Caki2 (cell line): ENCODE results near the gene KIF2B. TPM values are rescaled to one million over a fixed set of nuclear protein-coding genes. Genes with fewer than 3 reads are reported as not detected.
A peak's percentile ranks its signal among the peaks of the same experiment; 100 is the strongest.
"Not testable (repeated sequence)": the region's sequence is repeated elsewhere in the genome, so short reads cannot be mapped to it uniquely, and the experiment has no call there.

Source experiments
- DNase-seq: peaks from one replicate; pipeline ENCODE4 v3.0.0-alpha.2; 2015; ENCODE audit warnings: low read depth
- in situ Hi-C: cut with HindIII; loops from 2 replicates; pipeline ENCODE4 v1.10.0; 2016; ENCODE audit warnings: low sequenced_read_pairs, low pct_unique_long_range_greater_than_20kb, mixed read lengths
- total RNA-seq: library from RNA; depleted of rRNA; stranded (reverse); fragments of >200 nt; shearing (Covaris generic); gene quantifications from 2 replicates; pipeline ENCODE4 v1.2.3, GENCODE V29; 2014; ENCODE audit warnings: low replicate concordance; rRNA removed

Gene KIF2B, protein sequence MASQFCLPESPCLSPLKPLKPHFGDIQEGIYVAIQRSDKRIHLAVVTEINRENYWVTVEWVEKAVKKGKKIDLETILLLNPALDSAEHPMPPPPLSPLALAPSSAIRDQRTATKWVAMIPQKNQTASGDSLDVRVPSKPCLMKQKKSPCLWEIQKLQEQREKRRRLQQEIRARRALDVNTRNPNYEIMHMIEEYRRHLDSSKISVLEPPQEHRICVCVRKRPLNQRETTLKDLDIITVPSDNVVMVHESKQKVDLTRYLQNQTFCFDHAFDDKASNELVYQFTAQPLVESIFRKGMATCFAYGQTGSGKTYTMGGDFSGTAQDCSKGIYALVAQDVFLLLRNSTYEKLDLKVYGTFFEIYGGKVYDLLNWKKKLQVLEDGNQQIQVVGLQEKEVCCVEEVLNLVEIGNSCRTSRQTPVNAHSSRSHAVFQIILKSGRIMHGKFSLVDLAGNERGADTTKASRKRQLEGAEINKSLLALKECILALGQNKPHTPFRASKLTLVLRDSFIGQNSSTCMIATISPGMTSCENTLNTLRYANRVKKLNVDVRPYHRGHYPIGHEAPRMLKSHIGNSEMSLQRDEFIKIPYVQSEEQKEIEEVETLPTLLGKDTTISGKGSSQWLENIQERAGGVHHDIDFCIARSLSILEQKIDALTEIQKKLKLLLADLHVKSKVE
- total RNA-seq, result not detected in 2 replicates

GRCh38 chr17:53822764-53823163 is at the start of gene KIF2B:
Gene KIF2B, plus strand, starts transcription at chr17:53822927. Its CDS starts 107 bp downstream, at chr17:53823034.
- no peak for DNase-seq
- in situ Hi-C loops, result no loop called here

- in situ Hi-C loops, result no loop called here
- DNase-seq, result no peak
These were observed 42.4 kb upstream of the KIF2B start for GRCh38 chr17:53780320-53780719.

DNA sequence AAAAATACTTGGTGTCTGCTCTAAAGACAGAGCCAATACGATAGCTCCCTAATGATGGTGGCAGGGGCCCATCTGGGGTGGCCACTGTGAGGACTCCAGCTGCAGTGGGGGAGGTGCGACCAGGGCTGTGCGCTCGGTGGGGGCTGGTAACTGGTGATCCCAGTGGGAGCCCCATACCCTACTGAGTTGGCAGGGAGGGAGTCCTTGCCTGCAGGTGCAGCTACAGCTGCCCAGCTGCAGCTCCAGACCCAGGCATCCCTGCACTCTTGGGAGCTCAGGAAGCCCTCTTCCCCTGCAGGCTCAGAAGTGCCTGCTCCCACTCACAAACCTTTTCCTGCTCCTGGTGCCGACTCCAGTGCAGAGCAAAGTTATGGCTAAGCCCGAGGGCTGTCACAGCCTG is 31.2 kb upstream of the KIF2B start:
- no peak for DNase-seq
- in situ Hi-C loops, result no loop called here

DNA sequence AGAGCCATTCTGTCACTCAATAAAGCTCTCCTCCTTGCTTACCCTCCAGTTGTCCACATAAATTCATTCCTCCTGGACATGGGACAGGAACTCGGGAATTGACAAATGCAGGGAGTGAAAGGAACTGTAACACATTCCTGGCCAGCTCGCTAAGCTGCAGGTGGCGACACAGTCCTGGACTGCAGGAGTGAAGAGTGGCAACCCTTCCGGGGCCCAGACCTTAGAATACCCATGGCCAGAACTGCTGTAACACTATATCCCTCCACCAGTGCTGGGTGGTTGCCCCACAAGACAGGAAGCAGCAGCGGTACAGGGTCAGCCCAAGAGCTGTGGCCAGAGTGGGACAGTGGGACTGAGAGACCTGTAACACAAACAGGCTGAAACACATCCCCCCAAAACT is 30.3 kb upstream of the KIF2B start:
- in situ Hi-C loops, result no loop called here
- DNase-seq, result no peak

DNA sequence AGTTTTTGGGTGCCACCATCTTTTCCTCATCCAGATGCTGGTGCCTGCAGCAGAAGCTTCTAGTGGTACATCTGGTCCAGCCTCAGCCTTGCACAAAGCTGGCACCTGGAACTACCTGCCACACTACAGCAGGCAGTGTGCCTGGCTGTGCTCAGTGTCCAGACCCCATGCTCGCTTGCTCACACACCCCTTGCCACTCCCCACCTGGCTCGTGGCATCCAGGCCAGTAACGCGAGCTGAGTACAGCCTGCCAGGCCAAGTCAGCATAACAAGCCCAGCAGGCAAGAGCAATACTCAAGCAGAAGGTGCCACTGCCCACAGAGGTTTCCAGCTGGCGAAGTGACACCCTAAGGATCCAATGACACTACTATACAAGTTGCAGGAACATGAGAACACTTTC is 29.7 kb upstream of the KIF2B start:
- in situ Hi-C loops, result no loop called here
- no peak for DNase-seq

GRCh38 chr17:53794875-53795274 is 27.9 kb upstream of the KIF2B start:
- in situ Hi-C loops, result no loop called here
- no peak for DNase-seq

DNA sequence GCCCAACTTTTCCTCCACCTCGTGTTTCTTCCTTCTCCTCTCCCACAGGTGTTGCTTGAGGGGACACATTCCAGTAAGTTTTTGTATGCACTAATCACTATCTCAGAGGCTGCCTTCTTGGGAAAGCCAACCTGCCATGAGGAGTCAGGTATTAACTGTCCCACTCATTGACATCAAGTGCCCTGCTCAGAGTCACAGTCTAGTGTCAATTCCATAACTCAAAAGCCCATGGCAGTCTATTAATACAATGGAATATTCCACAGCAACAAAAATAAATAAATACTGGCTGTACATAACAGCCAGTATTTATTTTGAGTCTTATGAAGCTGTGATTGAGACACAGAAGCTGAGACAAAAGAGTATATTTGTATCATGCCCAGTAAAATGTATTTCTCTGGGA is 26.1 kb upstream of the KIF2B start:
- in situ Hi-C loops, result no loop called here

DNA sequence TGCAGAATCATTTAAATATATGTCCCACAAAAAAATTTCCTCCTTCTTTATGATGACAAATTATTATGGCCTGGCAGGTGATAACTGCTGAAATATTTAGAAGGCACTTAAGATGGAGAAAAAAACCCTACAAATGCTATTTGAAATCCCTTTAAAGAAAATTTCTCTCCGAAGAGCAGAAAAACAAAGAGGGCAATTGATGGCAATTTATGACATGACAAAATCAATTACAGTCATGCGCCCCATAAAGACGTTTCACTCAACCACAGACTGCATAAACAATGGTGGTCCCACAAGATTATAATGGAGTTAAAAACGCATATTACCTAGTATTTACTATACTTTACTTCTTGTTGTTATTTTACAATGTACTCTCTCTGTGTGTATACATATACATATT is 25.2 kb upstream of the KIF2B start:
- in situ Hi-C loops, result no loop called here

More for the DNA sequence above, 26.1 kb upstream of the KIF2B start:
- no peak for DNase-seq

DNA sequence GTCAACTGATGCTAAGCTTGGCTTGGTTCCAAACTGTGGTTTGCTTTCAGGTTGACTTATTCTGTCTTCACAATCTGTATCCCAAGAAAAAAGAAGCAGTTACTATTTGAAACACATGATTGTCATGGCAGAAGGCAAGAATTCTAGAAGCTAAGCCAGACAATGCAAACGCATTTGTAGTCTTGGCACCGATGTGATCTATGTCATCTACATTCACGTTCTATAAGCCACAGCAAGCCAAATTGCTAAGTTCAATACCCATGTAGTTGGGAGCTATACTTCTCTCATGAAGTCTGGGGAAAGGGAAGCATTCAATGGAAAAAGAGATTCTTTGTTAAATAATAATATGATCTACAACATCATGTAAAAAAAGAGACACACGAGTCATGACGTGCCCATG is 18.3 kb upstream of the KIF2B start:
- in situ Hi-C loops, result no loop called here
- no peak for DNase-seq

More for the DNA sequence above, 25.2 kb upstream of the KIF2B start:
- no peak for DNase-seq

DNA sequence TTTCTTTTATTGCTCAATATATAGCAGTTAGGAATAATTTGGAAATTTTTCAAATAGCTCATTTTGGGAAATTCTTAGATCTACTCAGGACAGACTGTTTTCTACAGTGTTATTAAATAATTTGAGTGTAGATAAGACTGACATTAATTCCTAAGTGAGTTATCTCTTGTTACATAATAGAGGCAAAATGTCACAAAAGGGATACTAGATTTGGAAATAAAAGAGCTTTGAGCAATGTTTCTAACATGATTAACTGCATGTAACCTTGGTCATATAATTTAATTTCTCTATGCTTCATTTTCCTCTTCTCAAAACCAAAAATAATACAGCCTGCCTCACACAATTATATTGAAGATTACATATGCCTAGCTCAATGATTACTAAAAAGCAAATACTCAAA is 16.3 kb upstream of the KIF2B start:
- in situ Hi-C loops, result no loop called here
- no peak for DNase-seq

DNA sequence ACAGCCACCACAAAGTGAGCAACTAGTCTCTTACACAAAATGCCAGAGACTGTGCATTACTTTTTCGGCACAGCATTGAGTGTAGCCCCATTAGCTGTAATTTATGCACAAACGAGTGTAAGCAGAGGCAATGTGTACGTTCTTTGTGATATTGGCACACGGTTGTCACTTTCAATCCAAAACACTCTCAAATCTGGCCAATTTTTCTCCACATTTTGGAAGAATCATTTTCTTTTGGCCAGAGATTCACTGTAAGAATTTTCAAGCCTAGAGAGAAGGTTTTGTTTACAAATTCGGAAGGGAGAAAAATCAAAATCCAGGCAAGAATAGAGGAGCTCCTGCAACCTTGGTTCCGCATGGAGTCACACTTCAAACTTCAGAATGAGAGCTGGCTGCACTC is 15.4 kb upstream of the KIF2B start:
- no peak for DNase-seq
- in situ Hi-C loops, result no loop called here

GRCh38 chr17:53818271-53818670 is 4.5 kb upstream of the KIF2B start:
- no peak for DNase-seq
- in situ Hi-C loops, result no loop called here

DNA sequence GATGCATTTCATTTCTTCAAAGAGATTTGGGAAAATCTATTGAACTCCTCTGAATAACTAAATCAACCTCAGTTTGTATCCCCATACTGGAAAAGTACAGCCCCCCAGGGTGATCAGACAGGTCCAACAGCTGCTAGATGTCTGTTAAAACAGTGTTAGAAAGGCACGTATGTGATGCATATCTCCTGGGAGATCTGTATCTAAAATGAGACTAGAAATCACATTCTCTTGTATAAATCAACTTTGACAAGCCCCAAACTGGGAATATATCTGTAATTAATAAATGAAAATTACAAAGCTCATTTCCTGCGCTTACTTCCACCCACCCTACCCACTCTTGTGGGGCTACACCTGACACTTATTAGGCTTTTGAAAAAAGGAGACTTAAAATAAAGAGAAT is 3.8 kb upstream of the KIF2B start:
- DNase-seq, result no peak
- in situ Hi-C loops, result no loop called here

DNA sequence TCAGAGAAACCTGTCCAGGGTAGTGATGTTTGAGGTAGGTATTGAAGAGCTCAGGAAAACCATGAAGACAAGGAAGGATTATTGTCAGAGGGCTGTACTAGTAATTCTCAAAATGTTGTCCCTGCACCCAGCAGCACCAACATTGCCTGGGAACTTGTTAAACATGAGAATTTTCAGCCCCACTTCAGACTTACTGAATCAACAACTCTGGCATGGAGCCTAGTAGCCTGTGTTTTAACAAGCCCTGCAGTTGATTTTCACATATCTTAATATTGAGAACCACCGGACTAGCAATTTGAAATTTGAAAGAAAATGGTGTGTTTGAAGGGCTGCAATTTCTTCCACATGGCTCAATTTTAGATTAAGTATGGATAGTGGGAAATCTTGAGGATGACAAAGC is 2.8 kb upstream of the KIF2B start:
- in situ Hi-C loops, result no loop called here
- no peak for DNase-seq

DNA sequence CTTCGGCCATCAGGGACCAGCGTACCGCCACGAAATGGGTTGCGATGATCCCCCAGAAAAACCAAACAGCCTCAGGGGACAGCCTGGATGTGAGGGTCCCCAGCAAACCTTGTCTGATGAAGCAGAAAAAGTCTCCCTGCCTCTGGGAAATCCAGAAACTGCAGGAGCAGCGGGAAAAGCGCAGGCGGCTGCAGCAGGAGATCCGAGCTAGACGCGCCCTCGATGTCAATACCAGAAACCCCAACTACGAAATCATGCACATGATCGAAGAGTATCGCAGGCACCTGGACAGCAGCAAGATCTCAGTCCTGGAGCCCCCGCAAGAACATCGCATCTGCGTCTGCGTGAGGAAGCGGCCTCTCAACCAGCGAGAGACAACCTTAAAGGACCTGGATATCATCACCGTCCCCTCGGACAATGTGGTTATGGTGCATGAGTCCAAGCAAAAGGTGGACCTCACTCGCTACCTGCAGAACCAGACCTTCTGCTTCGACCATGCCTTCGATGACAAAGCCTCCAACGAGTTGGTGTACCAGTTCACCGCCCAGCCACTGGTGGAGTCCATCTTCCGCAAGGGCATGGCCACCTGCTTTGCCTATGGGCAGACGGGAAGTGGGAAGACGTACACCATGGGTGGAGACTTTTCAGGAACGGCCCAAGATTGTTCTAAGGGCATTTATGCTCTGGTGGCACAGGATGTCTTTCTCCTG is 769 bp downstream of the KIF2B start:
- in situ Hi-C loops, result no loop called here
- DNase-seq, result no peak

- in situ Hi-C loops, result not testable (repeated sequence)
These were observed 12.0 kb downstream of the KIF2B start for GRCh38 chr17:53834771-53835170.

DNA sequence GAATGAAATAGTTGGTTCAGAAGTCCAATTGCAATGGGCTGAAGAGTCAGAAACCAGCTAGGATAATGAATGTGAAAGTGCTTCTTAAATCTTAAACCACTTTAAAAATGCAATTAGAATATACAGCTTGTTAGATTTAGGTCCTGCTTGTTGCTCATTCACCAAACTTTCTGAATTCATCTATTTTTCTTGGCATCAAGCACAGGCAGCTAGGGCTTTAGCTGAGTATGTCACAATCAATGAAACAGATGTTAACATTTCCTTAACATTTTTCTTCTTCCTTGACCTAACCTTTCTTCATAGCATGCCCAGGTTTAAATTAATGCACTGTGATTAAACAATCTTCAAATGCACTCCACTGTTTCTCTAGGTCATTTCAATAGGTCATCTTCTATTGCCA is 14.4 kb downstream of the KIF2B start:
- peak; percentile 14 for DNase-seq
- in situ Hi-C loops, result no loop called here

More at GRCh38 chr17:53834771-53835170, 12.0 kb downstream of the KIF2B start:
- DNase-seq, result not testable (repeated sequence)

DNA sequence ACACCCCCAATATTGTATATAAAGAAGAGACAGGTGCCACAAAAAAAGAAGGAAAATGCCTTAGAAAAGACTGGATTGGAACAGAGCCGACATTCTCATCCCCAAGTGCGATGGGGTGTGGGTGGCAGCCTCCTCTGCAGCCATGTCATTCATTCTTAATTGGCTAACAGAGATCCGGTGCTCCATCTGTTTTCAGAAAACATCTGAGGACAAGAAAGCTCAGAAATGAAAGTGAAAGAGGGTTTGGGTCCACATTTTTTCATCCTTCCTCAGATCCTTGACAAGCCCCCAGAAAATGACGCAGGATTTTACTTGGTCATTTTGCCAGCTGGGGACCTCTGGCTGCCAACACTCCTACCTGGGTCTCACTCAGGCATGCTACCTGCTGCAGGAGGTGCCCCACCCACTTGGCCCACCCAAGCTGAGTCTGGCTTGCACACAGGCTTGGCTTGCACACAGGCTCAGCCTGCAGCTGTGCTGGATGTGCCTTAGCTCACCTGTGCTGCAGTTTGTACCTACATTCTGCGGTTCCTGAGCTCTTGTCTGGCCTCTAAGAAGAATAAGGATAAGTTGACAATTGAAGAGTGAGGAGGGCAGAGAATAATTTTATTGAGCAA is 21.9 kb downstream of the KIF2B start:
- DNase-seq, result no peak
- in situ Hi-C loops, result no loop called here

DNA sequence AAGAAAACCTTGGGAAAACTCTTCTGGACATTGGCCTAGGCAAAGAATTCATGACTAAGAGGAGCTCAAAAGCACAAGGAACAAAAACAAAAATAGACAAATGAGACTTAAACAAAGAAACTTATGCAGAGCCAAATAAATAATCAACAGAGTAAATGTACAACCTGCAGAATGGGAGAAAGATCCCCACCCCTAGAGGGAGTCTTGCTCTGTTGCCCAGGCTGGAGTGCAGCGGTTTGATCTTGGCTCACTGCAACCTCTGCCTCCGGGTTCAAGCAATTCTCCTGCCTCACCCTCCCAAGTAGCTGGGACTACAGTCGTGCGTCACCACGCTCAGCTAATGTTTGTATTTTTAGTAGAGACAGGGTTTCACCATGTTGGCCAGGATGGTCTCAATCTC is 48.4 kb downstream of the KIF2B start:
- in situ Hi-C loops, DNase-seq: not testable (repeated sequence)
